RWPE2 (cell line): ENCODE results near the gene CIT.

Experiments used
- ATAC-seq: fragments of 200-7000 bp; cut with Tn5 transposase; 3 replicates; pipeline ENCODE4 v1.9.1; 2021; ENCODE audit warnings: low read depth
- DNase-seq: peaks from one replicate; pipeline ENCODE4 v3.0.0-alpha.2; 2020; ENCODE audit warnings: low spot score
- H3K27ac ChIP-seq: fragments of 450-650 bp; 2 replicates; pipeline ENCODE4 v1.5.1; 2017; ENCODE audit warnings: mild to moderate bottlenecking; ENCODE audit not compliant: poor library complexity, severe bottlenecking
- H3K27me3 ChIP-seq: fragments of 250-450 bp; sonication (Bioruptor Pico); 2 replicates; pipeline ENCODE4 v1.5.1; 2021; ENCODE audit warnings: mild to moderate bottlenecking, moderate library complexity; ENCODE audit not compliant: insufficient read depth, poor library complexity, severe bottlenecking
- H3K36me3 ChIP-seq: fragments of 250-450 bp; sonication (Bioruptor Pico); 2 replicates; pipeline ENCODE4 v1.5.1; 2020; ENCODE audit warnings: low read depth, mild to moderate bottlenecking, moderate library complexity
- H3K4me1 ChIP-seq: fragments of 250-450 bp; sonication (Bioruptor Pico); 2 replicates; pipeline ENCODE4 v1.5.1; 2021; ENCODE audit warnings: mild to moderate bottlenecking, moderate library complexity; ENCODE audit not compliant: insufficient read depth, poor library complexity, severe bottlenecking
- H3K4me3 ChIP-seq: fragments of 250-450 bp; sonication (Bioruptor Pico); 2 replicates; pipeline ENCODE4 v1.5.1; 2021; ENCODE audit warnings: mild to moderate bottlenecking, moderate library complexity; ENCODE audit not compliant: severe bottlenecking
- H3K9me3 ChIP-seq: fragments of 250-450 bp; sonication (Bioruptor Pico); 2 replicates; pipeline ENCODE4 v1.5.1; 2021; ENCODE audit warnings: mild to moderate bottlenecking, moderate library complexity; ENCODE audit not compliant: severe bottlenecking
- TF ChIP-seq, protein P1 (sequence below): fragments of 450-650 bp; IDR thresholded peaks from one replicate; pipeline ENCODE4 v1.5.1; 2017; ENCODE audit warnings: mild to moderate bottlenecking, moderate library complexity; ENCODE audit not compliant: poor library complexity, severe bottlenecking

The CIT gene

DNA sequence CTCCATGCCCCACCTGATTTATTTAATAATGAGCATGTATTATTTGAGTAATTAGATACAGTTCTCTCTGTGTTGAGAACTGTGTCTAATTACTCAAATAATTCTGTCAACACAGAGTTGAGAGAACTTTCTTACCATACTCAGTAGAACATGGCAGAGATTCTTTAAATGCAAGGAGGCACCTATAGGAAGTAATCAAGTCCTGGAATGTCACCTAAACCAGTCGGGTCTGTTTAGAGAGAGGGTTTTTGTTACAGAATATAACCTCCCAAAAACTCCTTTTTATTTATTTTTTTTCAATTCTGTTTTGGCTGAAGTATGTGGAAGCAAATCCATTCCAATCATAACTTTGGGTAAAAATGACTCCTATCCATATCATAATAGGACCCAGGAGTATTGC lies 37.5 kb upstream of the CIT start:
- no peak for DNase-seq
- H3K4me1 ChIP-seq = no peaks in the 10 kb centered on the region
- TF ChIP-seq, protein P1, sequence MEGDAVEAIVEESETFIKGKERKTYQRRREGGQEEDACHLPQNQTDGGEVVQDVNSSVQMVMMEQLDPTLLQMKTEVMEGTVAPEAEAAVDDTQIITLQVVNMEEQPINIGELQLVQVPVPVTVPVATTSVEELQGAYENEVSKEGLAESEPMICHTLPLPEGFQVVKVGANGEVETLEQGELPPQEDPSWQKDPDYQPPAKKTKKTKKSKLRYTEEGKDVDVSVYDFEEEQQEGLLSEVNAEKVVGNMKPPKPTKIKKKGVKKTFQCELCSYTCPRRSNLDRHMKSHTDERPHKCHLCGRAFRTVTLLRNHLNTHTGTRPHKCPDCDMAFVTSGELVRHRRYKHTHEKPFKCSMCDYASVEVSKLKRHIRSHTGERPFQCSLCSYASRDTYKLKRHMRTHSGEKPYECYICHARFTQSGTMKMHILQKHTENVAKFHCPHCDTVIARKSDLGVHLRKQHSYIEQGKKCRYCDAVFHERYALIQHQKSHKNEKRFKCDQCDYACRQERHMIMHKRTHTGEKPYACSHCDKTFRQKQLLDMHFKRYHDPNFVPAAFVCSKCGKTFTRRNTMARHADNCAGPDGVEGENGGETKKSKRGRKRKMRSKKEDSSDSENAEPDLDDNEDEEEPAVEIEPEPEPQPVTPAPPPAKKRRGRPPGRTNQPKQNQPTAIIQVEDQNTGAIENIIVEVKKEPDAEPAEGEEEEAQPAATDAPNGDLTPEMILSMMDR = no peak
- H3K4me3 ChIP-seq = no peak overlapping the region
- no peaks in the 10 kb centered on the region; the same call in 1 of the 2 replicates for H3K36me3 ChIP-seq
- H3K9me3 ChIP-seq = no peaks in the 10 kb centered on the region
- H3K27ac ChIP-seq = no peak overlapping the region
- no peaks in the 10 kb centered on the region for H3K27me3 ChIP-seq
- ATAC-seq = no peak

DNA sequence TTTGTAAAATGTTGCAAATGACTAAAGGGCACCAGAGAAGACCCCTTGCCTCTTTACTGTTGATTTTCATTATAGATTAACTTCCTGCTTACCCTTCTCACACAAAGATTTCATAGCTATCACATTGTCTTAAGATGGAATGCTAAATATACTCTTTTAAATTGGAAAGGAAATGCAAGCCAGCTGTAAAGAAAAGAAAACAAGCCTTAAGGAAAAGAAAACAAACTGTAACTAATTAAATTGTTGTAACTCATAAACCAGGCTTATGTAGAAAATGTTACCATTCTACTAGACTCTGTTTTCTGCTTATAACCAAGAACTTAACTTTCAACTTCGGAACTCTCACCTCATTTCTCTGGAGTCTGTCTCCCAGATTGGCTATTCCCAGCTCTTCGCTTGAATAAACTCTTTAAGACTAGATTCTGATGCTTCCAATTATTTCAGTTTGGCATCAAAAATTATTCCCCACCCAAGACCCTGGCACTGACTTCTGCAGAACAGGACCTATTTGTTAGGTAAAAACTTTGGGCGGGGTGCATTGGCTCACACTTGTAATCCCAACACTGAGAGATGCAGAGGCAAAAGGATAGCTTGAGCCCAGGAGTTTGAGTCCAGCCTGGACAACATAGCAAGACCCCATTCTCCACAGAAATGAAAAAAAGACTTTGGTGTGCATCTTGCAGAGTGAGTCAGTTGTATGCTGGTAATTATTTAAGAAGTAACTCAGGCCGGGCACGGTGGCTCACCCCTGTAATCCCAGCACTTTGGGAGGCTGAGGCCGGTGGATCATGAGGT lies 36.6 kb upstream of the CIT start:
- ATAC-seq = no peak
- H3K27me3 ChIP-seq = no peaks in the 10 kb centered on the region
- H3K9me3 ChIP-seq = no peaks in the 10 kb centered on the region
- no peaks in the 10 kb centered on the region for H3K4me1 ChIP-seq
- no peak for DNase-seq
- no peak overlapping the region for H3K4me3 ChIP-seq
- TF ChIP-seq, protein P1 = no peak
- no peaks in the 10 kb centered on the region; the same call in 1 of the 2 replicates for H3K36me3 ChIP-seq
- no peak overlapping the region for H3K27ac ChIP-seq

DNA sequence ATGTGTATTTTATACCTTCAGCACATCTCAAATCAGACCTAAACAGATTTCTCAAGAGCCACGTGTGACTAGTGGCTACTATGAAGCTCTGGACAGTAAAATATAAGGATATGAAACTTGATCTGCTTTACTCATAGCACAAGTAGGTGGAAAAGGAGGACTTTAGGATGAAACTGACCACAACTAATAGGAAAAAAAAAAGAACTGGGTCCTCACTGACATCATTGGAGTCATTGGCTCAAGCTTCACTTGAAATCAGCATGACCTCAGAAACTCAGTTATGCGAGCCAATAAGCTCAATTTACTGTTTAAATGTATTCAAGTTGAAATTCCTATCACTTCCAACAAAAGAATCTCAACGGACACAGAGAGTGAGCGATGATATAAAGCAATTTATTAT lies 34.1 kb upstream of the CIT start:
- Histone ChIP-seq H3K36me3 (no peaks in the 10 kb centered on the region; the same call in 1 of the 2 replicates), H3K9me3 (no peaks in the 10 kb centered on the region), H3K27ac (no peak overlapping the region), H3K4me3 (no peak overlapping the region), H3K4me1 (no peaks in the 10 kb centered on the region), H3K27me3 (no peaks in the 10 kb centered on the region)
- ATAC-seq = peak; percentile 48; the same call in 2 of the 3 replicates
- TF ChIP-seq, protein P1 = no peak
- no peak for DNase-seq

DNA sequence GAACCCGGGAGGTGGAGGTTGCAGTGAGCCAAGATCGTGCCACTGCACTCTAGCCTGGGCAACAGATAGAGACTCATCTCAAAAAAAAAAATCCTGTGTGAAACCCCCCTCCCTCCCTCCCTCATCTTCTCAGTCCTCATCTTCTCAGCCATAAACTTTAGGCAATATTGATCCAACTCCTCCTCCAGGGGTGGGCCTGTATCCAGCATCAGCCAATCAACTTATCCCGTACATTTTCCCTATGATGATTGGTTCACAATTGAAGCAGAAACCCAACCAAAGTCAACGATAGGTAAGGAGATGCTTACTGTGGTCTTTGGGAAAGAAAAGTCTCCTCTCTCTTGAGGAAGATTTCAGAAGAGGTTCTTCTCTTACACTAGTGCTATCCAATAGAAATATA lies 33.5 kb upstream of the CIT start:
- Histone ChIP-seq H3K9me3 (no peaks in the 10 kb centered on the region), H3K27me3 (no peaks in the 10 kb centered on the region), H3K4me1 (no peaks in the 10 kb centered on the region), H3K27ac (no peak overlapping the region), H3K4me3 (no peak overlapping the region), H3K36me3 (no peaks in the 10 kb centered on the region; the same call in 1 of the 2 replicates)
- TF ChIP-seq, protein P1 = no peak
- no peak for DNase-seq
- no peak for ATAC-seq

DNA sequence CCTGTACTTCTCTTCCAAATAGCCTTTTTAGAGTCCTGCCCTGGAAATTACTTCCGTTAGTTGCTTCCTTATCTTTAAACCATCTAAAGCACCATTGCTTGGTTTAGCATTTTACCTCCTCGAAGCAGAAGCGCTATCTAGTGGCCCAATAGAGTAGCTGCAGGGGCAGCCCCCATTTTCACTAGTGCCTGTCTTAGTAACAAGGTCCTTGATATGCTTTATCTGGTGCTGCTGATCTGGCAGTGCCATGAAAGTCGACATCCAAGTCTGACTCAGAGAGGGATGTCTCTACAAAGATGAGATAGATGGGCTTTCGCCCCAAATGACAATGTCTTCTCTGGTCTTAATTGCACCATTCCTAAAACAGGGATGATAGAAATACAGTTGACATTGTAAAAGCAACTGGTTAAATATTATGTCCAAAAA lies 25.0 kb upstream of the CIT start:
- TF ChIP-seq, protein P1 = peak; percentile 92
- H3K4me3 ChIP-seq = no peak overlapping the region
- no peaks in the 10 kb centered on the region for H3K9me3 ChIP-seq
- H3K4me1 ChIP-seq = no peaks in the 10 kb centered on the region
- peak; percentile 90 for ATAC-seq
- no peak overlapping the region for H3K27ac ChIP-seq
- no peak for DNase-seq
- H3K27me3 ChIP-seq = no peaks in the 10 kb centered on the region
- no peaks in the 10 kb centered on the region for H3K36me3 ChIP-seq
